GM12865 (cell line): ENCODE measurements around the gene TPCN2.
A peak's percentile ranks its signal among the peaks of the same experiment; 100 is the strongest.

ENCODE experiments used
- DNase-seq: peaks from one replicate; pipeline ENCODE4 v3.0.0; 2010; ENCODE audit warnings: low read depth
- H3K4me3 ChIP-seq: 2 replicates; pipeline ENCODE4 v1.5.1; 2011; ENCODE audit warnings: mild to moderate bottlenecking, low read depth, low read length, control low read depth
- TF ChIP-seq, protein P1 (sequence below): IDR thresholded peaks from 2 replicates; pipeline ENCODE4 v1.5.1; 2011; ENCODE audit warnings: low read length, control low read depth, low read depth, inconsistent platforms; ENCODE audit not compliant: insufficient read depth; ENCODE audit errors: missing control alignments

TPCN2 gene

DNA sequence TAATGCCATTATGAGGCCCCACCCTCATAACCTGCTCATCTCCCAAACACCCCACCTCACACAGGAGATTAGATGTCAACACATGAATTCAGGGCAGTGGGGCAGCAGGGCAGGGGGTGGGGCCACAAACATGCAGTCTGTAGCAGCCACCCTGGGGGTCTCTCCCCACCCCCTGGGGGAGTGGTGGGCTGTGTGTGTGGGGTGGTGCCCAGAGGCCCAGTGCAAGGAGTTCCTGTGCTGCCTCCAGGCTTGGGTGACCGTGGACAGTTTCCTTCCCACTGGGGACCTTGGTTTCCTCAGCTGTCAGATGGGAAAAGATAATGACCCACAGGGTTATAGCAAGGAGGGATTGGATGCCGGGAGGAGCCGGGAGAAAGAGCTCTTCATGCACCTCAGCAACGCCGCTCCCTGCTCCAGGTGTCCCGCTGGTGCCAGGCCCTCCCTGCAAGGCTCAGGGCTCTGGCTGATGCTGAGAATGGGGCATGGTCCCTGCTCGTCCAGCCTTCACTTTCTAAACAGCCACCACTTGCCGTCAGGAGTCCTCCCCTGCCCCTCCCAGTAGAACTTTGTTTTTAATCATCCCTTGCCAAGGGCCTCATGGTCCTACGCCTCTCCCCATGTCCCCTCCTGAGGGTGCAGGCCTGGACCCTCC is 33.7 kb upstream of the TPCN2 start:
- TF ChIP-seq, protein P1, sequence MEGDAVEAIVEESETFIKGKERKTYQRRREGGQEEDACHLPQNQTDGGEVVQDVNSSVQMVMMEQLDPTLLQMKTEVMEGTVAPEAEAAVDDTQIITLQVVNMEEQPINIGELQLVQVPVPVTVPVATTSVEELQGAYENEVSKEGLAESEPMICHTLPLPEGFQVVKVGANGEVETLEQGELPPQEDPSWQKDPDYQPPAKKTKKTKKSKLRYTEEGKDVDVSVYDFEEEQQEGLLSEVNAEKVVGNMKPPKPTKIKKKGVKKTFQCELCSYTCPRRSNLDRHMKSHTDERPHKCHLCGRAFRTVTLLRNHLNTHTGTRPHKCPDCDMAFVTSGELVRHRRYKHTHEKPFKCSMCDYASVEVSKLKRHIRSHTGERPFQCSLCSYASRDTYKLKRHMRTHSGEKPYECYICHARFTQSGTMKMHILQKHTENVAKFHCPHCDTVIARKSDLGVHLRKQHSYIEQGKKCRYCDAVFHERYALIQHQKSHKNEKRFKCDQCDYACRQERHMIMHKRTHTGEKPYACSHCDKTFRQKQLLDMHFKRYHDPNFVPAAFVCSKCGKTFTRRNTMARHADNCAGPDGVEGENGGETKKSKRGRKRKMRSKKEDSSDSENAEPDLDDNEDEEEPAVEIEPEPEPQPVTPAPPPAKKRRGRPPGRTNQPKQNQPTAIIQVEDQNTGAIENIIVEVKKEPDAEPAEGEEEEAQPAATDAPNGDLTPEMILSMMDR = no peak
- DNase-seq = no peak
- no peak overlapping the region for H3K4me3 ChIP-seq

DNA sequence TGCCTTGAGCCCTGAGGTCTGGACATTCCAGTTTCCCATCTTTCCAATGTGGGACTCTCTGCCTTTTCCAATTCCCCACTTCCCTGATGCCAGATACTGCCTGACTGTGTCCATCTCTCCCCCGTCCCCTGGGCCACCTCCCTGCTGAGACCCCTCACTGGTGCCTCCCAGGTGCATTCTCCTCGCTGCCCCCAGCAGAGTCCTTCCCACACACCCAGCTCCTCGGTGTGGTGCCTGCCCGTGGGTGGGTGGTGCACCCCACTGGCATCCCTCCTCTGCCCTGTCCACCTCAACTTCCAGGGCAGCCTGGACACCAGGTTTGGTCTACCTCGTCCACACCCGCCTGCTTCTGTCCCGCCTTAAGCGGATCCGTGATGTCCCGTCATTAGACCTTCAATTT is 30.8 kb upstream of the TPCN2 start:
- no peak overlapping the region for H3K4me3 ChIP-seq
- TF ChIP-seq, protein P1 = no peak
- DNase-seq = no peak

DNA sequence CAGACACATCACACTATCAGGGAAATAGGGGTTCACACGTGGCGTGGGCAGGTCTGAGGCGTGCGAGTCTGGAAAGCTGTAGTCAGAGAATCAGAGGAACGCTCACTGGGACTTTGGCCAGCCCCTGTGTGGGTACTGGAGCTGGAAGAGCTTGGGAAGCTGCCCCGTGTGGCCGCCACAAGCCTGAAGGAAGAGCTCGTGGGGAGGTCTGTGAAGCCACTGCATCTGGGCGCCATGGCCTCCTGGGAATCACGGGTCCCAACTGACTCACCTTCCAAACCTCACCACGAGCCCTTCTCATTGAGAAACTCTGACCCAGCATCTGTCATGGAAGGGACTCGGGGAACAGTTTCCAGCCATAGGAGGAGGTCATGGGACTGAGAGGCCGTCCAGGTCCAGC is 29.8 kb upstream of the TPCN2 start:
- DNase-seq = no peak
- TF ChIP-seq, protein P1 = no peak

GRCh38 chr11:69022260-69022659 is 26.5 kb upstream of the TPCN2 start:
- DNase-seq = no peak
- no peak overlapping the region for H3K4me3 ChIP-seq
- TF ChIP-seq, protein P1 = no peak

More for the DNA sequence above, 29.8 kb upstream of the TPCN2 start:
- H3K4me3 ChIP-seq = no peak overlapping the region

DNA sequence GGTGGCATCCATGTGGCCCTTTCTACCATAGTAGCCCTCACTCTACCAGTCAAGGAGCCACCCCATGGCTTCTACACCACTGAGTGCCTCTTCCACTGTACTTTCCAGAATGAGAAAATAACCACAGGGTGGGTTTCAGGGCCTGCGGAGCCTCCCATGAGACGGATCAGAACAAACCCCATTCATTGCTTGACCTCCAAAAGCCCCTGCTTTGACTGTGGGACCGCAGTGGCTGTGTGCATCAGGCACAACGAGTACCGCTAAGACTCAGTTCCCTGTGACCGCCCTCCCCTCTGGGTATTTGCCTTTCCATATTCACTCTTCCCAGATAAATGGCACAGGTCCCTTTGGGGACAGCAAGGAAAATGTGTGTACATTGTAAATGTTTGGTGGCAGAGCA is 24.2 kb upstream of the TPCN2 start:
- TF ChIP-seq, protein P1 = no peak
- no peak overlapping the region for H3K4me3 ChIP-seq
- peak; percentile 52 for DNase-seq

- DNase-seq = no peak
- TF ChIP-seq, protein P1 = no peak
- no peak overlapping the region for H3K4me3 ChIP-seq
Measured at GRCh38 chr11:69027704-69028372, 20.9 kb upstream of the TPCN2 start.
